ENCODE results near the gene APBA2.

DNA sequence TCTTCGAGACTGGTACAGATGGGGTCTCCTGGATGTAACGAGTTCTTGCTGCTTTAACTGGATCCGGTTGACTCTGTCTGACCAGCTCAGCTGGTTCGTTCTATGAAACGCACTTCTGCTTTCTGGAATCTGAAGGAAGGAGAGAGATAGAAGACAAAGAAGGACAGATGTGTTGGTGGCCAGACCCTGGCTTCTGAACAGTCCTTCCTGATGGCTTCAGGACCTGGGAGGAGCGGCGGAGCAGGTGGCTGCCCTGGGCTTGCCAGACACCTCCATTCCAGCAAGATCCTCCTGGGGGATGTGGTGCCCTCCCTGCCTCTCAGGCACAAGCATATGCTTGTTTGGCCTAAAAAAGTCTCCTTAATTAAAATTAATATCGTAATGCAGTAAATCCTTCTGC is 99.9 kb downstream of the APBA2 start:
- TF ChIP-seq, protein P1, sequence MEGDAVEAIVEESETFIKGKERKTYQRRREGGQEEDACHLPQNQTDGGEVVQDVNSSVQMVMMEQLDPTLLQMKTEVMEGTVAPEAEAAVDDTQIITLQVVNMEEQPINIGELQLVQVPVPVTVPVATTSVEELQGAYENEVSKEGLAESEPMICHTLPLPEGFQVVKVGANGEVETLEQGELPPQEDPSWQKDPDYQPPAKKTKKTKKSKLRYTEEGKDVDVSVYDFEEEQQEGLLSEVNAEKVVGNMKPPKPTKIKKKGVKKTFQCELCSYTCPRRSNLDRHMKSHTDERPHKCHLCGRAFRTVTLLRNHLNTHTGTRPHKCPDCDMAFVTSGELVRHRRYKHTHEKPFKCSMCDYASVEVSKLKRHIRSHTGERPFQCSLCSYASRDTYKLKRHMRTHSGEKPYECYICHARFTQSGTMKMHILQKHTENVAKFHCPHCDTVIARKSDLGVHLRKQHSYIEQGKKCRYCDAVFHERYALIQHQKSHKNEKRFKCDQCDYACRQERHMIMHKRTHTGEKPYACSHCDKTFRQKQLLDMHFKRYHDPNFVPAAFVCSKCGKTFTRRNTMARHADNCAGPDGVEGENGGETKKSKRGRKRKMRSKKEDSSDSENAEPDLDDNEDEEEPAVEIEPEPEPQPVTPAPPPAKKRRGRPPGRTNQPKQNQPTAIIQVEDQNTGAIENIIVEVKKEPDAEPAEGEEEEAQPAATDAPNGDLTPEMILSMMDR (conservative IDR thresholded peaks at IDR 0.05; ENCODE audit: low read depth, low read length), result no peak
- no peak for TF ChIP-seq EZH2 (IDR thresholded peaks at IDR 0.05; ENCODE audit: borderline replicate concordance, low read depth, low read length, poor library complexity, severe bottlenecking)
